Ishikawa (cell line): ENCODE measurements around the gene TRMT10C.

ENCODE experiments used
- CEBPB ChIP-seq: IDR thresholded peaks from 2 replicates; pipeline ENCODE4 v1.6.1; 2012
- CREB1 ChIP-seq: IDR thresholded peaks from 2 replicates; pipeline ENCODE4 v1.6.1; 2012; ENCODE audit warnings: low read depth
- EGR1 ChIP-seq: IDR thresholded peaks from 2 replicates; pipeline ENCODE4 v1.6.1; 2012
- EP300 ChIP-seq: IDR thresholded peaks from 2 replicates; pipeline ENCODE4 v1.6.1; 2012; ENCODE audit warnings: borderline replicate concordance
- FOXM1 ChIP-seq: IDR thresholded peaks from 2 replicates; pipeline ENCODE4 v1.6.1; 2012; ENCODE audit warnings: low read depth, borderline replicate concordance
- NFIC ChIP-seq: IDR thresholded peaks from 2 replicates; pipeline ENCODE4 v1.6.1; 2012
- RAD21 ChIP-seq: IDR thresholded peaks from 2 replicates; pipeline ENCODE4 v1.6.1; 2012; ENCODE audit warnings: low read depth
- TAF1 ChIP-seq: IDR thresholded peaks from 2 replicates; pipeline ENCODE4 v1.6.1; 2012; ENCODE audit warnings: low read depth, mild to moderate bottlenecking
- TCF12 ChIP-seq: IDR thresholded peaks from 2 replicates; pipeline ENCODE4 v1.6.1; 2012; ENCODE audit warnings: low read depth
- TEAD4 ChIP-seq: IDR thresholded peaks from 2 replicates; pipeline ENCODE4 v1.6.1; 2012
- USF1 ChIP-seq: IDR thresholded peaks from 2 replicates; pipeline ENCODE4 v1.6.1; 2012
- YY1 ChIP-seq: IDR thresholded peaks from 2 replicates; pipeline ENCODE4 v1.6.1; 2012; ENCODE audit warnings: low read depth
- ZBTB7A ChIP-seq: IDR thresholded peaks from 2 replicates; pipeline ENCODE4 v1.6.1; 2012; ENCODE audit warnings: low read depth
- TF ChIP-seq, protein P1 (sequence below): IDR thresholded peaks from 2 replicates; pipeline ENCODE4 v1.6.1; 2012; ENCODE audit warnings: low read depth, mild to moderate bottlenecking
- TF ChIP-seq, protein P2 (sequence below): IDR thresholded peaks from 2 replicates; pipeline ENCODE4 v1.6.1; 2012

Gene TRMT10C

DNA sequence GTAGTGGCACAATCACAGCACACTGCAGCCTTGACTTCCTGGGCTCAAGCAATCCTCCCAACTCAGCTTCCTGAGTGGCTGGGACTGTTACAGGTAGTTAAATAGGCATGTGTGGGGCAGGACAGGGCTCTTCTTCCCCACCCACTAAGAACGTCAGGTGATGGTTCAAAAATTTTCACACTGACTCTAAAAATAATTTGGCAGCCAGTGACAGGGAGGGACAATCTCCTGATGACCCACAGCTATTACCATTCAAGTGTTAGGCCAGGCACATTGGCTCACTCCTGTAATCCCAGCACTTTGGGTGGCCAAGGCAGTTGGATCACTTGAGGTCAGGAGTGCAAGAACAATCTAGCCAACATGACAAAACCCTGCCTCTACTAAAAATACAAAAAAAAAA lies 12.2 kb upstream of the TRMT10C start:
- TF ChIP-seq ZBTB7A = no peak
- no peak for TF ChIP-seq TAF1
- TF ChIP-seq YY1 = no peak
- TF ChIP-seq CREB1 = no peak
- no peak for TF ChIP-seq NFIC
- no peak for TF ChIP-seq USF1
- TF ChIP-seq EP300 = no peak
- no peak for TF ChIP-seq RAD21
- TF ChIP-seq, protein P1, sequence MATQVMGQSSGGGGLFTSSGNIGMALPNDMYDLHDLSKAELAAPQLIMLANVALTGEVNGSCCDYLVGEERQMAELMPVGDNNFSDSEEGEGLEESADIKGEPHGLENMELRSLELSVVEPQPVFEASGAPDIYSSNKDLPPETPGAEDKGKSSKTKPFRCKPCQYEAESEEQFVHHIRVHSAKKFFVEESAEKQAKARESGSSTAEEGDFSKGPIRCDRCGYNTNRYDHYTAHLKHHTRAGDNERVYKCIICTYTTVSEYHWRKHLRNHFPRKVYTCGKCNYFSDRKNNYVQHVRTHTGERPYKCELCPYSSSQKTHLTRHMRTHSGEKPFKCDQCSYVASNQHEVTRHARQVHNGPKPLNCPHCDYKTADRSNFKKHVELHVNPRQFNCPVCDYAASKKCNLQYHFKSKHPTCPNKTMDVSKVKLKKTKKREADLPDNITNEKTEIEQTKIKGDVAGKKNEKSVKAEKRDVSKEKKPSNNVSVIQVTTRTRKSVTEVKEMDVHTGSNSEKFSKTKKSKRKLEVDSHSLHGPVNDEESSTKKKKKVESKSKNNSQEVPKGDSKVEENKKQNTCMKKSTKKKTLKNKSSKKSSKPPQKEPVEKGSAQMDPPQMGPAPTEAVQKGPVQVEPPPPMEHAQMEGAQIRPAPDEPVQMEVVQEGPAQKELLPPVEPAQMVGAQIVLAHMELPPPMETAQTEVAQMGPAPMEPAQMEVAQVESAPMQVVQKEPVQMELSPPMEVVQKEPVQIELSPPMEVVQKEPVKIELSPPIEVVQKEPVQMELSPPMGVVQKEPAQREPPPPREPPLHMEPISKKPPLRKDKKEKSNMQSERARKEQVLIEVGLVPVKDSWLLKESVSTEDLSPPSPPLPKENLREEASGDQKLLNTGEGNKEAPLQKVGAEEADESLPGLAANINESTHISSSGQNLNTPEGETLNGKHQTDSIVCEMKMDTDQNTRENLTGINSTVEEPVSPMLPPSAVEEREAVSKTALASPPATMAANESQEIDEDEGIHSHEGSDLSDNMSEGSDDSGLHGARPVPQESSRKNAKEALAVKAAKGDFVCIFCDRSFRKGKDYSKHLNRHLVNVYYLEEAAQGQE = no peak
- no peak for TF ChIP-seq TCF12
- no peak for TF ChIP-seq TEAD4
- TF ChIP-seq CEBPB = no peak

DNA sequence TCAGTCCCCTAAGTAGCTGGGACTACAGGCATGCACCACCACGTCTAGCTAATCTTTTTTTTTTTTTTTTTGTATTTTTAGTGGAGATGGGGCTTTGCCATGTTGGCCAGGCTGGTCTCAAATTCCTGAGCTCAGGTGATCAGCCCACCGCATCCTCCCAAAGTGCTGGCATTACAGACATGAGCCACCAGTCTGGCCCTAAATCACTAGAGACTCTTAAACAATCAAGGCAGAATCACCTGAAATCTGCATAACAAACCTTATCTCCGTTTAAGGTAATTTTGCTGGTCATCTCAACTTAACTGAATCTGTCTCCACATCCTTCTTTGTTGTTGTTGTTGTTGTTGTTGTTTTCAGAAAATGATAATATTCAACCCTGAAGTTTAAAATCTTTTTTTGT lies 5.6 kb upstream of the TRMT10C start:
- TF ChIP-seq, protein P1 = no peak
- TF ChIP-seq RAD21 (no peak), EGR1 (no peak), TCF12 (no peak), TAF1 (no peak), USF1 (no peak), CEBPB (no peak), EP300 (no peak), TEAD4 (no peak), YY1 (no peak), CREB1 (no peak), ZBTB7A (no peak), FOXM1 (no peak)
- TF ChIP-seq, protein P2, sequence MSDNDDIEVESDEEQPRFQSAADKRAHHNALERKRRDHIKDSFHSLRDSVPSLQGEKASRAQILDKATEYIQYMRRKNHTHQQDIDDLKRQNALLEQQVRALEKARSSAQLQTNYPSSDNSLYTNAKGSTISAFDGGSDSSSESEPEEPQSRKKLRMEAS = no peak

GRCh38 chr3:101567528-101568317 lies 6.1 kb downstream of the TRMT10C start:
- TF ChIP-seq NFIC (no peak), TAF1 (no peak), TCF12 (no peak), CEBPB (no peak), EGR1 (no peak), USF1 (no peak), CREB1 (no peak), ZBTB7A (no peak), YY1 (no peak)
- TF ChIP-seq, protein P2 = no peak
- TF ChIP-seq, protein P1 = no peak
